HL-60 (cell line): ENCODE data around the gene ATP2A2.

Source experiments
- DNase-seq, 2 experiments: peaks; one replicate each; pipeline ENCODE4 v3.0.0-alpha.2; 2010 to 2020; ENCODE audit warnings: low read depth in 1 of 2, low spot score in 1 of 2
- H3K27ac ChIP-seq: fragments of 250-450 bp; sonication (Bioruptor Pico); replicated peaks from 2 replicates; pipeline ENCODE4 v1.5.1; 2020; ENCODE audit warnings: mild to moderate bottlenecking, moderate library complexity
- H3K27me3 ChIP-seq: fragments of 250-450 bp; sonication (Bioruptor Pico); 2 replicates; pipeline ENCODE4 v1.5.1; 2021; ENCODE audit warnings: mild to moderate bottlenecking, moderate library complexity; ENCODE audit not compliant: insufficient read depth, poor library complexity, severe bottlenecking
- H3K4me3 ChIP-seq: replicated peaks from 2 replicates; pipeline ENCODE4 v1.5.1; 2011; ENCODE audit warnings: mild to moderate bottlenecking, control low read depth, low read length; ENCODE audit not compliant: insufficient read depth
- CTCF ChIP-seq: IDR thresholded peaks from one replicate; pipeline ENCODE4 v1.5.1; 2011; ENCODE audit warnings: low read length, control low read depth, inconsistent platforms; ENCODE audit not compliant: insufficient read depth
- GABPA ChIP-seq: IDR thresholded peaks from 2 replicates; pipeline ENCODE4 v1.6.1; 2012; ENCODE audit warnings: low read depth
- POLR2AphosphoS5 ChIP-seq: IDR thresholded peaks from 2 replicates; pipeline ENCODE4 v1.6.1; 2012; ENCODE audit warnings: low read depth
- REST ChIP-seq: IDR thresholded peaks from 2 replicates; pipeline ENCODE4 v1.6.1; 2012; ENCODE audit warnings: low read depth; ENCODE audit not compliant: insufficient replicate concordance
- SPI1 ChIP-seq: IDR thresholded peaks from 2 replicates; pipeline ENCODE4 v1.6.1; 2012; ENCODE audit warnings: low read depth, mild to moderate bottlenecking, borderline replicate concordance

Gene ATP2A2

GRCh38 chr12:110266980-110267620 is 13.9 kb upstream of the ATP2A2 start:
- Histone ChIP-seq H3K27ac (no peak overlapping the region), H3K27me3 (no peaks in the 10 kb centered on the region), H3K4me3 (no peak overlapping the region)
- peak in 1 of 2 experiments; percentile 12 for DNase-seq
- TF ChIP-seq POLR2AphosphoS5 (no peak), GABPA (no peak), SPI1 (no peak), REST (no peak), CTCF (no peak)

- no peak overlapping the region for H3K27ac ChIP-seq
- H3K27me3 ChIP-seq = no peaks in the 10 kb centered on the region
- TF ChIP-seq SPI1 (no peak), REST (no peak), POLR2AphosphoS5 (no peak)
- DNase-seq = no peak
- H3K4me3 ChIP-seq = no peak overlapping the region
These were observed 11.4 kb upstream of the ATP2A2 start for GRCh38 chr12:110269622-110270124.

- DNase-seq = no peak
- no peaks in the 10 kb centered on the region for H3K27me3 ChIP-seq
- no peak for TF ChIP-seq GABPA
- no peak for TF ChIP-seq SPI1
- TF ChIP-seq REST = no peak
- no peak for TF ChIP-seq CTCF
- TF ChIP-seq POLR2AphosphoS5 = no peak
- H3K27ac ChIP-seq = no peak overlapping the region
- no peak overlapping the region for H3K4me3 ChIP-seq
These were observed 10.7 kb upstream of the ATP2A2 start for GRCh38 chr12:110270125-110270962.
